ENCODE measurements around the gene CMIP. TPM values are rescaled to one million over a fixed set of nuclear protein-coding genes. Genes with fewer than 3 reads are reported as not detected.

The CMIP gene
- total RNA-seq, 1 experiment from 2014 or later: 25.7 TPM

- Histone ChIP-seq H3K27me3 (ENCODE audit: low read length) (no peaks in the 10 kb centered on the region), H3K4me2 (ENCODE audit: low read length) (no peak overlapping the region), H3K4me3 (ENCODE audit: low read length) (no peak overlapping the region), H3K9ac (ENCODE audit: low read length) (no peak overlapping the region), H3K36me3 (ENCODE audit: low read depth, low read length) (peaks cover 22% of the 10 kb centered on the region), H3F3A (ENCODE audit: low read length, unreplicated experiment) (no peaks in the 10 kb centered on the region), H3K79me2 (ENCODE audit: low read length) (no peaks in the 10 kb centered on the region), H3K9me2 (replicated peaks; ENCODE audit: low read length) (no peaks in the 10 kb centered on the region), H4K20me1 (ENCODE audit: low read length) (no peaks in the 10 kb centered on the region), H3K4me1 (ENCODE audit: insufficient read depth, low read length) (no peaks in the 10 kb centered on the region), H2AFZ (ENCODE audit: low read length) (no peak overlapping the region), H3K27ac (ENCODE audit: low read length) (no peak overlapping the region), H3K9me3 (ENCODE audit: low read length) (no peaks in the 10 kb centered on the region)
- ChIA-PET POLR2A (ENCODE audit: unreplicated experiment) (no interaction called here), CTCF (no interaction called here)
- no peak for TF ChIP-seq EZH2phosphoT487 (IDR thresholded peaks at IDR 0.05; ENCODE audit: borderline replicate concordance, low read length)
- TF ChIP-seq CTCF (conservative IDR thresholded peaks at IDR 0.05; ENCODE audit: low read depth, low read length): no peak
- TF ChIP-seq EZH2 (IDR thresholded peaks at IDR 0.05; ENCODE audit: low read length, unreplicated experiment): no peak
- ATAC-seq (peak; percentile 13; the same call in 1 of the 2 replicates), DNase-seq (no peak)
- no TSS peak for BruUV-seq (replicated peaks)
- intact Hi-C loops (cut with micrococcal nuclease): no loop called here
Observed at GRCh38 chr16:81668243-81669097, 223.9 kb downstream of the CMIP start.

GRCh38 chr16:81669473-81670350, 225.1 kb downstream of the CMIP start:
- Histone ChIP-seq H3K36me3 (ENCODE audit: low read depth, low read length) (peaks cover 16% of the 10 kb centered on the region), H3K27ac (ENCODE audit: low read length) (no peak overlapping the region), H3K9me2 (replicated peaks; ENCODE audit: low read length) (no peaks in the 10 kb centered on the region), H3K79me2 (ENCODE audit: low read length) (no peaks in the 10 kb centered on the region), H2AFZ (ENCODE audit: low read length) (no peak overlapping the region), H3K9ac (ENCODE audit: low read length) (no peak overlapping the region), H3K4me1 (ENCODE audit: insufficient read depth, low read length) (no peaks in the 10 kb centered on the region), H3K27me3 (ENCODE audit: low read length) (no peaks in the 10 kb centered on the region), H3K9me3 (ENCODE audit: low read length) (no peaks in the 10 kb centered on the region), H3K4me2 (ENCODE audit: low read length) (no peak overlapping the region), H4K20me1 (ENCODE audit: low read length) (no peaks in the 10 kb centered on the region), H3K4me3 (ENCODE audit: low read length) (no peak overlapping the region), H3F3A (ENCODE audit: low read length, unreplicated experiment) (no peaks in the 10 kb centered on the region)
- POLR2A ChIA-PET (ENCODE audit: unreplicated experiment): interaction anchor here (0.6 kb wide), 1 partner anchor 15 kb away, joined by 3 read pairs; no protein-coding TSS in a partner anchor
- intact Hi-C loops (cut with micrococcal nuclease): no loop called here
- DNase-seq (no peak), ATAC-seq (no peak)
- TF ChIP-seq EZH2 (IDR thresholded peaks at IDR 0.05; ENCODE audit: low read length, unreplicated experiment) (no peak), CTCF (conservative IDR thresholded peaks at IDR 0.05; ENCODE audit: low read depth, low read length) (no peak), EZH2phosphoT487 (IDR thresholded peaks at IDR 0.05; ENCODE audit: borderline replicate concordance, low read length) (no peak)
- CTCF ChIA-PET: no interaction called here
- no TSS peak for BruUV-seq (replicated peaks)
